ENCODE data around the gene LRP1B.

GRCh38 chr2:140597836-140598235, 1533.0 kb downstream of the LRP1B start:
- TF ChIP-seq CTCF (conservative IDR thresholded peaks at IDR 0.05; ENCODE audit: low read length) (no peak), EZH2phosphoT487 (IDR thresholded peaks at IDR 0.05; ENCODE audit: borderline replicate concordance) (no peak)
